Endothelial cell (in vitro differentiated cells): ENCODE data around the gene RPA3. TPM values are rescaled to one million over a fixed set of nuclear protein-coding genes. Genes with fewer than 3 reads are reported as not detected.

ENCODE experiments used
- DNase-seq: peaks from one replicate; pipeline ENCODE4 v3.0.0; 2021; ENCODE audit warnings: low spot score
- H3K27ac Mint-ChIP-seq: one replicate; pipeline ENCODE4 v1.8.0; 2021; ENCODE audit warnings: mixed read lengths, inconsistent platforms; ENCODE audit not compliant: unreplicated experiment
- H3K27me3 Mint-ChIP-seq: one replicate; pipeline ENCODE4 v1.8.0; 2021; ENCODE audit warnings: mild to moderate bottlenecking, moderate library complexity, mixed read lengths, inconsistent platforms; ENCODE audit not compliant: unreplicated experiment
- H3K36me3 Mint-ChIP-seq: one replicate; pipeline ENCODE4 v1.8.0; 2021; ENCODE audit warnings: mild to moderate bottlenecking, low read depth, mixed read lengths, inconsistent platforms; ENCODE audit not compliant: unreplicated experiment
- H3K4me1 Mint-ChIP-seq: one replicate; pipeline ENCODE4 v1.8.0; 2021; ENCODE audit warnings: mild to moderate bottlenecking, mixed read lengths, inconsistent platforms; ENCODE audit not compliant: unreplicated experiment
- H3K4me3 Mint-ChIP-seq: one replicate; pipeline ENCODE4 v1.8.0; 2021; ENCODE audit warnings: mild to moderate bottlenecking, mixed read lengths, inconsistent platforms; ENCODE audit not compliant: unreplicated experiment
- H3K9me3 Mint-ChIP-seq: one replicate; pipeline ENCODE4 v1.8.0; 2021; ENCODE audit warnings: mixed read lengths, inconsistent platforms; ENCODE audit not compliant: unreplicated experiment
- total RNA-seq: library from RNA; stranded (reverse); fragmentation: NEBNext Ultra II Directional; extraction: Animal tissue kit (Norgen Biotek cat#: 25700); gene quantifications from one replicate; pipeline ENCODE4 v1.2.1, GENCODE V29; 2021; ENCODE audit not compliant: unreplicated experiment
- TF ChIP-seq, protein P1 (sequence below): fragments of 200-600 bp; sonication (generic); IDR thresholded peaks from one replicate; pipeline ENCODE4 v1.5.0; 2021; ENCODE audit warnings: antibody characterized with exemption; ENCODE audit not compliant: unreplicated experiment

RPA3 gene
- total RNA-seq, 1 donor from 2014 or later = 23.6 TPM

- Mint-ChIP-seq H3K9me3 (no peaks in the 10 kb centered on the region), H3K27me3 (no peaks in the 10 kb centered on the region), H3K4me3 (no peak overlapping the region), H3K27ac (no peak overlapping the region), H3K36me3 (no peaks in the 10 kb centered on the region), H3K4me1 (no peaks in the 10 kb centered on the region)
- TF ChIP-seq, protein P1, sequence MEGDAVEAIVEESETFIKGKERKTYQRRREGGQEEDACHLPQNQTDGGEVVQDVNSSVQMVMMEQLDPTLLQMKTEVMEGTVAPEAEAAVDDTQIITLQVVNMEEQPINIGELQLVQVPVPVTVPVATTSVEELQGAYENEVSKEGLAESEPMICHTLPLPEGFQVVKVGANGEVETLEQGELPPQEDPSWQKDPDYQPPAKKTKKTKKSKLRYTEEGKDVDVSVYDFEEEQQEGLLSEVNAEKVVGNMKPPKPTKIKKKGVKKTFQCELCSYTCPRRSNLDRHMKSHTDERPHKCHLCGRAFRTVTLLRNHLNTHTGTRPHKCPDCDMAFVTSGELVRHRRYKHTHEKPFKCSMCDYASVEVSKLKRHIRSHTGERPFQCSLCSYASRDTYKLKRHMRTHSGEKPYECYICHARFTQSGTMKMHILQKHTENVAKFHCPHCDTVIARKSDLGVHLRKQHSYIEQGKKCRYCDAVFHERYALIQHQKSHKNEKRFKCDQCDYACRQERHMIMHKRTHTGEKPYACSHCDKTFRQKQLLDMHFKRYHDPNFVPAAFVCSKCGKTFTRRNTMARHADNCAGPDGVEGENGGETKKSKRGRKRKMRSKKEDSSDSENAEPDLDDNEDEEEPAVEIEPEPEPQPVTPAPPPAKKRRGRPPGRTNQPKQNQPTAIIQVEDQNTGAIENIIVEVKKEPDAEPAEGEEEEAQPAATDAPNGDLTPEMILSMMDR = no peak
- no peak for DNase-seq
These were observed 19.0 kb downstream of the RPA3 start for GRCh38 chr7:7699380-7699779.

DNA sequence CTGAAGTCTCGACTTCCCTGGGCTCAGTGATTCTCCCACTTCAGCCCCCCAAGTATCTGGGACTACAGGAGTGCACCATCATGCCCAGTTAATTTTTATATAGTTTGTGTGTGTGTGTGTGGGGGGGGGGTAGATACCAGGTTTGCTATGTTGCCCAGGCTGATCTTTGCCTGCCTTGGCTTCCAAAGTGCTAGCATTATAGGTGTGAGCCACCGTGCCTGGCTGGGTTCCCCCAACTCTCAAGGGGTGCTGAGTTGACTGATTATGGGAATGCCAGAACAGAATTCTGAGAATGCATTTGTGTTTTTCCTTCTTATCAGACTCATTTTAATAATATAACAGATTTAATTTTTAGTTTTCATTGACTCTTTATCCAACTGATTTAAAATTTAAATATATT is 19.5 kb downstream of the RPA3 start:
- Mint-ChIP-seq H3K27me3 (no peaks in the 10 kb centered on the region), H3K9me3 (no peaks in the 10 kb centered on the region), H3K27ac (no peak overlapping the region), H3K4me3 (no peak overlapping the region), H3K36me3 (no peaks in the 10 kb centered on the region), H3K4me1 (no peaks in the 10 kb centered on the region)
- DNase-seq = no peak
- TF ChIP-seq, protein P1 = no peak

DNA sequence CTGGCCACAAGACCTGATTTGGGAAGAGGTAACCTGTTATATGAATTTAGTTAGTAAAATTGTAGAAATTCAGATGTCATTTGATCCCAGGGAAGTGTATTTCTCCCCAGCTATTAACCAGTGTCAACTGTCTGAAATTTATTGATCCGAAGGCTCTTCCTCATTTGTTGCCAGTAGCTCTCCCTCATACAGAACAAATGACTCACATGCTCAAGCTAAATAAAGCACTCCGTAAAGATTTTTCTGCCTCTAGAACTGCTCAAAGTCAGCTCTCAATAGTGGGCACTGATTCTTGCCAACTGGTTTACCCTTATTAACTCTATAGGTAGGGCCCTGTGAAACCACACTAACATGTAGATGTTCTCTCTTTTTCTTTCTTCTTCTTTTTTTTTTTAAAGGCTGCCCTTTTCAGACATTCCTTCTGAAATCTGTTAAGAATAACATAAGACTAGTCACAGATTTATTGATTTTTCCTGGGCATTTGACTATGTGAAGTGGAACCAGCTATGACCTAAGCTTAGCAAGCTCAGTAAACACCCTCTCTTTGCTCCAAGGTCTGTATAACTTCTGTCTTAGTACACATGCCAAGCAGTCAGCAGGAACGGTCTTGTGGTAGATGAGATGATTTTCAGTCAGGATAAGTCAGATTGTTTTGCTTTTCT is 21.8 kb downstream of the RPA3 start:
- H3K4me3 Mint-ChIP-seq = no peak overlapping the region
- no peaks in the 10 kb centered on the region for H3K27me3 Mint-ChIP-seq
- no peaks in the 10 kb centered on the region for H3K36me3 Mint-ChIP-seq
- TF ChIP-seq, protein P1 = no peak
- H3K27ac Mint-ChIP-seq = no peak overlapping the region
- DNase-seq = no peak
- no peaks in the 10 kb centered on the region for H3K9me3 Mint-ChIP-seq
- no peaks in the 10 kb centered on the region for H3K4me1 Mint-ChIP-seq

DNA sequence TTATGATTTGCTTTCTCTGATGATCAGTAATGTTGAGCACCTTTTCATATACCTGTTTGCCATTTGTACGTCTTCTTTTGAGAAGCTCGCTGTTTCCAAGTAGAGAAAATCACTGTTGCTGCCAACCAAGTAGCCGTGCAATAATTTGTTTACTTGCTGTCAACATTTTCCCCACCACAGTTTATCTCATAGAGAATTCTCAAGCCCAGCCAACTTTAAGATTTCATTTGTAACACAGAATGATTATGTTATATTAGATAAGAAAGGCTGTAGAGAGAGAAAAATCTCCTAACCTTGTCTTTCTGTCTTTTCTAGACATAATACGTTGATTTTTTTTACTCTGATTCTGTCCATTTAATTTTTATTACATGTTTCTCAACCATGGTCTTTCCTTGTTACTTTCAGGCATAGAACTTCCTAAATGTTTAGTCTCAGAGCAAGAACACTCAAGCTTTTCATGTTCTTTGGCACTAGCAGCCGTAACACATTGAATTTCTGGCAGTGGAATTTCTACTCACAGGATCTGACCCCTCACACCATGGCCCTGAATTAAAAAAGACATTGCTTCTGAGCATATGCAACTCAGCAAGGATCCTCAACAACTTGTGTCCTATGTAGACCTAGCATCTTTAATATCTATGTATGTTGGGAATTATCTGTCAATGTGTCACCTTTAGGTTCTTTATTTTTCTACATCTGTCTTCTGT is 23.1 kb downstream of the RPA3 start:
- Mint-ChIP-seq H3K27ac (no peak overlapping the region), H3K36me3 (no peaks in the 10 kb centered on the region), H3K9me3 (no peaks in the 10 kb centered on the region), H3K27me3 (no peaks in the 10 kb centered on the region), H3K4me1 (no peaks in the 10 kb centered on the region), H3K4me3 (no peak overlapping the region)
- TF ChIP-seq, protein P1 = no peak
- DNase-seq = no peak

DNA sequence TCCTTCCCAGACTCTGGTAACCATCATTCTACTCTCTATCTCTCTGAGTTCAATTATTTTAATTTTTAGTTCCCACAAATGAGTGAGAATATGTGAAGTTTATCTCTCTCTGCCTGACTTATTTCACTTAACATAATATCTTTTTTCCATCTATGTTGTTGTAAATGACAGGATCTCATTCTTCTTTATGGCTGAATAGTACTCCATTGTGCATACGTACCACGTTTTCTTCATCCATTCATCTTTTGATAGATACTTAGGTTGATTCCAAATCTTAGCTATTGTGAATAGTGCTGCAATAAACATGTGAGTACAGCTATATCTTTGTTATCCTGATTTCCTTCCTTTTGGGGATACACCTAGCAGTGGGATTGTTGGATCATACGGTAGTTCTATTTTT is 23.9 kb downstream of the RPA3 start:
- Mint-ChIP-seq H3K4me3 (no peak overlapping the region), H3K4me1 (no peaks in the 10 kb centered on the region), H3K9me3 (no peaks in the 10 kb centered on the region), H3K27me3 (no peaks in the 10 kb centered on the region), H3K27ac (no peak overlapping the region), H3K36me3 (no peaks in the 10 kb centered on the region)
- DNase-seq = no peak
- TF ChIP-seq, protein P1 = no peak
